ENCODE data around the gene TAF7. TPM values are rescaled to one million over a fixed set of nuclear protein-coding genes. Genes with fewer than 3 reads are reported as not detected.

Gene TAF7
- total RNA-seq, 4 donors from 2014 or later, result 41.9 to 62.5 (median 50.3) TPM

DNA sequence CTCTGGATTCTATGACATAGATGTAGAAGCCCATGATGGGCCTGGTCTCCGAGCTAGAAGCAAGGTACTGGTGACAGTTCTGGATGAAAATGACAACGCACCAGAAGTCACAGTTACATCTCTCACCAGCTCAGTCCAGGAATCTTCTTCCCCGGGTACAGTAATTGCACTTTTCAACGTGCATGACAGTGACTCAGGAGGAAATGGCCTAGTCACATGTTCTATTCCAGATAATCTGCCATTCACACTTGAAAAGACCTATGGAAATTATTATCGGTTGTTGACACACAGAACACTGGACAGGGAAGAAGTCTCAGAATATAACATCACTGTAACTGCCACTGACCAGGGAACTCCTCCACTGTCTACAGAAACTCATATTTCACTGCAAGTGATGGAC, 35.5 kb upstream of the TAF7 start:
- in situ Hi-C loops (cut with MboI; ENCODE audit: low pct_ligation_motif_present in 1 of 4, low pct_unique_long_range_greater_than_20kb in 1 of 4, low sequenced_read_pairs in 3 of 4), result loop anchor here in 1 of 4 donors (25.0 kb wide), 1 partner anchor 206 kb away; no protein-coding TSS in a partner anchor
- peaks cover 13% of the 10 kb centered on the region for H3K27me3 ChIP-seq
- no peak overlapping the region for H3K4me3 ChIP-seq
- no peaks in the 10 kb centered on the region for H3K36me3 ChIP-seq
- WGBS, 2 donors (ENCODE audit: low coverage in 1 of 2), result 75 to 76% methylated on average over 5 of the region's 5 CpGs
- TF ChIP-seq POLR2A (IDR thresholded peaks at IDR 0.05) (no peak), POLR2AphosphoS5 (IDR thresholded peaks at IDR 0.05) (no peak), EP300 (IDR thresholded peaks at IDR 0.05; ENCODE audit: low read depth) (no peak)
- TF ChIP-seq, protein P1, sequence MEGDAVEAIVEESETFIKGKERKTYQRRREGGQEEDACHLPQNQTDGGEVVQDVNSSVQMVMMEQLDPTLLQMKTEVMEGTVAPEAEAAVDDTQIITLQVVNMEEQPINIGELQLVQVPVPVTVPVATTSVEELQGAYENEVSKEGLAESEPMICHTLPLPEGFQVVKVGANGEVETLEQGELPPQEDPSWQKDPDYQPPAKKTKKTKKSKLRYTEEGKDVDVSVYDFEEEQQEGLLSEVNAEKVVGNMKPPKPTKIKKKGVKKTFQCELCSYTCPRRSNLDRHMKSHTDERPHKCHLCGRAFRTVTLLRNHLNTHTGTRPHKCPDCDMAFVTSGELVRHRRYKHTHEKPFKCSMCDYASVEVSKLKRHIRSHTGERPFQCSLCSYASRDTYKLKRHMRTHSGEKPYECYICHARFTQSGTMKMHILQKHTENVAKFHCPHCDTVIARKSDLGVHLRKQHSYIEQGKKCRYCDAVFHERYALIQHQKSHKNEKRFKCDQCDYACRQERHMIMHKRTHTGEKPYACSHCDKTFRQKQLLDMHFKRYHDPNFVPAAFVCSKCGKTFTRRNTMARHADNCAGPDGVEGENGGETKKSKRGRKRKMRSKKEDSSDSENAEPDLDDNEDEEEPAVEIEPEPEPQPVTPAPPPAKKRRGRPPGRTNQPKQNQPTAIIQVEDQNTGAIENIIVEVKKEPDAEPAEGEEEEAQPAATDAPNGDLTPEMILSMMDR (IDR thresholded peaks at IDR 0.05), result no peak
- H3K27ac ChIP-seq, result no peak overlapping the region
- intact Hi-C loops (cut with DNase I; ENCODE audit: low total_unique reads), result no loop called here
- H3K9me3 ChIP-seq, result peaks cover 42 to 79% of the 10 kb centered on the region in 2 donors
- no peaks in the 10 kb centered on the region for H3K4me1 ChIP-seq
- DNase-seq, result no peak

DNA sequence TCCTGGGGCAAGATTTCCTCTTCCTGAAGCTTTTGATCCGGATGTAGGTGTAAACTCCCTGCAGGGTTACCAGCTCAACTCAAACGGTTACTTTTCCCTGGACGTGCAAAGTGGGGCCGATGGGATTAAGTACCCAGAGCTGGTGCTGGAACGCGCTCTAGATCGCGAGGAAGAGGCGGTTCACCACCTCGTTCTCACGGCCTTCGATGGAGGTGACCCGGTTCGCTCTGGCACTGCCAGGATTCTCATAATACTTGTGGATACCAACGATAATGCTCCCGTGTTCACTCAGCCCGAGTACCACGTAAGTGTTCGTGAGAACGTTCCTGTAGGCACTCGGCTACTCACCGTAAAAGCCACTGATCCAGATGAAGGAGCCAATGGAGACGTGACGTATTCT, 35.1 kb upstream of the TAF7 start:
- DNase-seq, result no peak
- no peaks in the 10 kb centered on the region for H3K36me3 ChIP-seq
- intact Hi-C loops (cut with DNase I; ENCODE audit: low total_unique reads) (no loop called here), in situ Hi-C loops (cut with MboI; ENCODE audit: low pct_ligation_motif_present in 1 of 4, low pct_unique_long_range_greater_than_20kb in 1 of 4, low sequenced_read_pairs in 3 of 4) (loop anchor here in 1 of 4 donors (25.0 kb wide), 1 partner anchor 207 kb away; no protein-coding TSS in a partner anchor)
- peaks cover 43 to 77% of the 10 kb centered on the region in 2 donors for H3K9me3 ChIP-seq
- 77 to 85% methylated on average over 20 to 24 of the region's 24 CpGs for WGBS, 2 donors (ENCODE audit: low coverage in 1 of 2)
- no peaks in the 10 kb centered on the region for H3K4me1 ChIP-seq
- peaks cover 18% of the 10 kb centered on the region for H3K27me3 ChIP-seq
- no peak overlapping the region for H3K27ac ChIP-seq
- TF ChIP-seq, protein P1 (IDR thresholded peaks at IDR 0.05), result no peak
- no peak for TF ChIP-seq EP300 (IDR thresholded peaks at IDR 0.05; ENCODE audit: low read depth)
- no peak for TF ChIP-seq POLR2AphosphoS5 (IDR thresholded peaks at IDR 0.05)
- no peak for TF ChIP-seq POLR2A (IDR thresholded peaks at IDR 0.05)
- no peak overlapping the region for H3K4me3 ChIP-seq

DNA sequence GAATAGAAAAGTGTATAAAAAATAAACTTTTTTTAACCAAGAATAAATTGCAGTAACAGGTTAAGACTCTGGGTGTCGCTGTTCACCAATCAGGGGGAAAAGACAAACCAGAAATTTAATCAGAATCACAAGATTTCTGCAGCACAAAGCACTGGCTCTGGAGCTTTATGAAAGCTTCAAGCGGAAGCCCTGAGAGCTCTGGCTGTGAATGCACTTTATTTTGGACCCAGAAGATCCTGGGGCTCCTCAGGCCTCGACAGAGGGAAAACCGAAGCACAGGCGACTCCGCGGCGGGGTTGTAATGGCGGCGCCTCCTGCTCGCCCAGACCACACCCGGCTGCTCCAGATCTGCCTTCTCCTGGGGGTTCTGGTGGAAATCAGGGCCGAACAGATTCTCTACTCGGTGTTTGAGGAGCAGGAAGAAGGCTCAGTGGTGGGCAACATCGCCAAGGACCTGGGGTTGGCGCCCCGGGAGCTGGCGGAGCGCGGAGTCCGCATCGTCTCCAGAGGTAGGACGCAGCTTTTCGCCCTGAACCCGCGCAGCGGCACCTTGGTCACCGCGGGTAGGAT, 34.4 kb upstream of the TAF7 start, which contains the start of gene PCDHGA4:
TSS of gene PCDHGA4 (plus strand) at position 122 of the 570 bp plus-strand sequence. CDS start at position 209, 87 bp downstream.
- TF ChIP-seq, protein P1 (IDR thresholded peaks at IDR 0.05), result peak in 3 of 5 experiments; percentile 16 to 27 (median 23)
- TF ChIP-seq POLR2A (IDR thresholded peaks at IDR 0.05), result no peak
- H3K9me3 ChIP-seq, result peaks cover 40 to 76% of the 10 kb centered on the region in 2 donors
- in situ Hi-C loops (cut with MboI; ENCODE audit: low pct_ligation_motif_present in 1 of 4, low pct_unique_long_range_greater_than_20kb in 1 of 4, low sequenced_read_pairs in 3 of 4) (loop anchor here in 1 of 4 donors (25.0 kb wide), 1 partner anchor 207 kb away; no protein-coding TSS in a partner anchor), intact Hi-C loops (cut with DNase I; ENCODE audit: low total_unique reads) (no loop called here)
- no peak within 1 kb of the TSS for H3K27ac ChIP-seq
- no peak for DNase-seq
- no peaks in the 10 kb centered on the region for H3K4me1 ChIP-seq
- WGBS, 2 donors (ENCODE audit: low coverage in 1 of 2), result 26 to 44% methylated on average over 2 to 29 of the region's 29 CpGs
- peaks cover 15% of the 10 kb centered on the region for H3K27me3 ChIP-seq
- no peaks in the 10 kb centered on the region for H3K36me3 ChIP-seq
- H3K4me3 ChIP-seq, result peak within 1 kb of the TSS in 1 of 4 donors; percentile 29

DNA sequence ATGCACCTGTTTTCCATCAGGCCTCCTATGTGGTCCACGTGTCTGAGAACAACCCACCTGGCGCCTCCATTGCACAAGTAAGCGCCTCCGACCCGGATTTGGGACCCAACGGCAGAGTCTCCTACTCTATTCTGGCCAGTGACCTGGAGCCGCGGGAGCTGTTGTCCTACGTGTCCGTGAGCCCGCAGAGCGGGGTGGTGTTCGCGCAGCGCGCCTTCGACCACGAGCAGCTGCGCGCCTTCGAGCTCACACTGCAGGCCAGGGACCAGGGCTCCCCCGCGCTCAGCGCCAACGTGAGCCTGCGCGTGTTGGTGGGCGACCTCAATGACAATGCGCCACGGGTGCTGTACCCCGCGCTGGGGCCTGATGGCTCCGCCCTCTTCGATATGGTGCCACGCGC, 31.0 kb upstream of the TAF7 start:
- Histone ChIP-seq H3K36me3 (no peaks in the 10 kb centered on the region), H3K4me1 (no peaks in the 10 kb centered on the region), H3K27ac (no peak overlapping the region), H3K4me3 (no peak overlapping the region), H3K27me3 (peaks cover 15% of the 10 kb centered on the region), H3K9me3 (peaks cover 22 to 65% of the 10 kb centered on the region in 2 donors)
- no peak for TF ChIP-seq POLR2A (IDR thresholded peaks at IDR 0.05)
- TF ChIP-seq POLR2AphosphoS5 (IDR thresholded peaks at IDR 0.05), result no peak
- TF ChIP-seq EP300 (IDR thresholded peaks at IDR 0.05; ENCODE audit: low read depth), result no peak
- TF ChIP-seq, protein P1 (IDR thresholded peaks at IDR 0.05), result no peak
- DNase-seq, result no peak
- intact Hi-C loops (cut with DNase I; ENCODE audit: low total_unique reads), result no loop called here
- WGBS, 2 donors (ENCODE audit: low coverage in 1 of 2), result 87% methylated on average over 35 of the region's 36 CpGs; no CpG with 5 or more reads in 1 of the 2 donors
- in situ Hi-C loops (cut with MboI; ENCODE audit: low pct_ligation_motif_present in 1 of 4, low pct_unique_long_range_greater_than_20kb in 1 of 4, low sequenced_read_pairs in 3 of 4), result loop anchor here in 1 of 4 donors (25.0 kb wide), 1 partner anchor 211 kb away; no protein-coding TSS in a partner anchor
